Mesendoderm (in vitro differentiated cells): ENCODE measurements around the gene USP47.
A peak's percentile ranks its signal among the peaks of the same experiment; 100 is the strongest.

Source experiments
- DNase-seq: peaks from one replicate; pipeline ENCODE4 v3.0.0; 2013
- H2AK5ac ChIP-seq: 2 replicates; pipeline ENCODE4 v1.6.1; 2013; ENCODE audit warnings: low read length, inconsistent platforms
- H2BK120ac ChIP-seq: 2 replicates; pipeline ENCODE4 v1.6.1; 2013; ENCODE audit warnings: low read depth, mild to moderate bottlenecking, low read length, moderate library complexity, mixed read lengths
- H2BK15ac ChIP-seq: replicated peaks from 2 replicates; pipeline ENCODE4 v1.6.1; 2013; ENCODE audit warnings: low read depth, mild to moderate bottlenecking, moderate library complexity
- H2BK5ac ChIP-seq: 2 replicates; pipeline ENCODE4 v1.6.1; 2013; ENCODE audit warnings: low read length, inconsistent platforms
- H3K18ac ChIP-seq: 2 replicates; pipeline ENCODE4 v1.6.1; 2013; ENCODE audit warnings: mild to moderate bottlenecking, low read length, mixed read lengths
- H3K23ac ChIP-seq: one replicate; pipeline ENCODE4 v1.6.1; 2013; ENCODE audit warnings: low read length
- H3K27ac ChIP-seq: 2 replicates; pipeline ENCODE4 v1.5.1; 2013; ENCODE audit warnings: low read depth, mild to moderate bottlenecking, inconsistent platforms, low read length, moderate library complexity
- H3K27me3 ChIP-seq: 2 replicates; pipeline ENCODE4 v1.6.1; 2013; ENCODE audit warnings: low read length, control low read depth, mild to moderate bottlenecking, inconsistent platforms; ENCODE audit not compliant: insufficient read depth, poor library complexity
- H3K36me3 ChIP-seq: 2 replicates; pipeline ENCODE4 v1.6.1; 2013; ENCODE audit warnings: low read length, inconsistent platforms; ENCODE audit not compliant: control insufficient read depth, insufficient read depth
- H3K4ac ChIP-seq: one replicate; pipeline ENCODE4 v1.6.1; 2013; ENCODE audit warnings: low read depth, mild to moderate bottlenecking, low read length, moderate library complexity
- H3K4me1 ChIP-seq: 2 replicates; pipeline ENCODE4 v1.6.1; 2013; ENCODE audit warnings: low read depth, low read length, inconsistent platforms; ENCODE audit not compliant: control insufficient read depth
- H3K4me2 ChIP-seq: 2 replicates; pipeline ENCODE4 v1.6.1; 2013; ENCODE audit warnings: low read length
- H3K4me3 ChIP-seq: 2 replicates; pipeline ENCODE4 v1.5.1; 2013; ENCODE audit warnings: mild to moderate bottlenecking, low read length
- H3K56ac ChIP-seq: one replicate; pipeline ENCODE4 v1.6.1; 2013; ENCODE audit warnings: low read length
- H3K79me1 ChIP-seq: 2 replicates; pipeline ENCODE4 v1.6.1; 2013; ENCODE audit warnings: low read length, inconsistent platforms
- H3K79me2 ChIP-seq: 2 replicates; pipeline ENCODE4 v1.6.1; 2013; ENCODE audit warnings: mild to moderate bottlenecking, low read length; ENCODE audit not compliant: control insufficient read depth, insufficient read depth
- H3K9ac ChIP-seq: 2 replicates; pipeline ENCODE4 v1.6.1; 2013; ENCODE audit warnings: low read length, inconsistent platforms
- H4K5ac ChIP-seq: one replicate; pipeline ENCODE4 v1.6.1; 2013; ENCODE audit warnings: low read length
- H4K8ac ChIP-seq: one replicate; pipeline ENCODE4 v1.6.1; 2013; ENCODE audit warnings: low read depth, mild to moderate bottlenecking, control low read depth, low read length, moderate library complexity
- WGBS: extraction: QIAGEN DNeasy Blood & Tissue Kit; methylation state at CpG from one replicate; pipeline ENCODE4 v1.1.7; 2013; ENCODE audit warnings: low lambda C conversion rate, missing lambda C conversion rate; ENCODE audit not compliant: insufficient coverage; ENCODE audit errors: extremely low coverage; 5-methylcytosine and 5-hydroxymethylcytosine counted together

The USP47 gene

DNA sequence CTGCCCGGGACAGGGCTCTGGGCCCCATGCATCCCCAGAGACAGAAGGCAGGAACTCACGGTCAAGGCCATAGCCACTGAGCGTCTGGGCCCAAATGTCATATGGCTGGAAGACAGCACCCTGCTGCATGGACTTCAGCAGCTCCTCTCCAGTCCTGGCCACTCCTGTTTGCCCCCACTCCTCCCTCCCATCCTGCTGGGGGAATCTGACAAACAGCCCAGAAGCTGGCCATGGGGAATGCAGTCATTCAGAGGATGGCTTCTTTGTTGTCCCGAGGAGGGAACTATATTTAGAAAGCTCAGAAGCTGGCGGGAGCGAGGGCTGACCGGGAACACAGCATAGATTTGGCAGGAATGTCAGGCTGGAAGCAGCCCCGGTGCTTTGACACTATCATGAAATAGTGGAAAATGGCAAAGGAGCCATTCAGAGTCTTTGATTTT, 131.6 kb downstream of the USP47 start:
- H2BK15ac ChIP-seq, result no peak overlapping the region
- no peak overlapping the region for H3K18ac ChIP-seq
- DNase-seq, result no peak

DNA sequence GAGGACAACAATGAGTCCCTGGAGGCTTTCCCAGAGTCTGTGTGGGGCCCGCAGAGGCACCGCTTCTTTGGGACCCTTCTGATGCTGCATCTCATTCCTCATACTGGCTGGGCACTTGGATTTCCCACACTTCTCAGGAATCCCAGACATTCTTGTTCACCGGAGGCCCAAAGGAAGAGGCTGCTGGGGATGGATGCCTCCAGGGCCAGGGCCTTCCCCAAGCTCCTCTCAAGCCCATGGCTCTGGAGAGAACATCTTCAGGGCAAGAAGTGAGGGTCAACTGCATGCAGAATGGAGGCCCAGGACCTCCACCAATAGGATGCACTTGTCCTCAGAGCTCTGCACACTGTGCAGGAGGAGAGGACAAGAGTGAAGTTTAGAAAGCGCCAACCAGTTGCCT, 132.1 kb downstream of the USP47 start:
- Histone ChIP-seq H3K4me2 (no peak overlapping the region), H3K9ac (no peak overlapping the region), H4K5ac (no peak overlapping the region), H3K4me3 (no peak overlapping the region), H4K8ac (no peak overlapping the region), H3K27ac (peak overlapping the region; percentile 4), H3K79me1 (no peaks in the 10 kb centered on the region), H2BK15ac (no peak overlapping the region), H3K4ac (no peak overlapping the region), H2AK5ac (no peak overlapping the region), H3K79me2 (no peaks in the 10 kb centered on the region), H3K56ac (no peak overlapping the region), H3K36me3 (no peaks in the 10 kb centered on the region), H3K18ac (no peak overlapping the region), H2BK5ac (no peak overlapping the region), H3K27me3 (no peaks in the 10 kb centered on the region), H3K23ac (no peak overlapping the region), H2BK120ac (no peak overlapping the region), H3K4me1 (peaks cover 13% of the 10 kb centered on the region)
- no peak for DNase-seq
- no CpG with 5 or more reads among the region's 4 CpGs for WGBS

More for the DNA sequence above, 131.6 kb downstream of the USP47 start:
- Histone ChIP-seq H3K4ac (no peak overlapping the region), H3K27ac (peak overlapping the region; percentile 4), H4K8ac (no peak overlapping the region), H3K4me2 (no peak overlapping the region), H3K56ac (no peak overlapping the region), H3K27me3 (no peaks in the 10 kb centered on the region), H2AK5ac (no peak overlapping the region), H3K79me2 (no peaks in the 10 kb centered on the region), H3K79me1 (no peaks in the 10 kb centered on the region), H2BK120ac (no peak overlapping the region), H2BK5ac (no peak overlapping the region), H3K36me3 (no peaks in the 10 kb centered on the region), H3K4me3 (no peak overlapping the region), H3K23ac (no peak overlapping the region), H4K5ac (no peak overlapping the region), H3K9ac (no peak overlapping the region), H3K4me1 (peaks cover 13% of the 10 kb centered on the region)
- no CpG with 5 or more reads among the region's 8 CpGs for WGBS

DNA sequence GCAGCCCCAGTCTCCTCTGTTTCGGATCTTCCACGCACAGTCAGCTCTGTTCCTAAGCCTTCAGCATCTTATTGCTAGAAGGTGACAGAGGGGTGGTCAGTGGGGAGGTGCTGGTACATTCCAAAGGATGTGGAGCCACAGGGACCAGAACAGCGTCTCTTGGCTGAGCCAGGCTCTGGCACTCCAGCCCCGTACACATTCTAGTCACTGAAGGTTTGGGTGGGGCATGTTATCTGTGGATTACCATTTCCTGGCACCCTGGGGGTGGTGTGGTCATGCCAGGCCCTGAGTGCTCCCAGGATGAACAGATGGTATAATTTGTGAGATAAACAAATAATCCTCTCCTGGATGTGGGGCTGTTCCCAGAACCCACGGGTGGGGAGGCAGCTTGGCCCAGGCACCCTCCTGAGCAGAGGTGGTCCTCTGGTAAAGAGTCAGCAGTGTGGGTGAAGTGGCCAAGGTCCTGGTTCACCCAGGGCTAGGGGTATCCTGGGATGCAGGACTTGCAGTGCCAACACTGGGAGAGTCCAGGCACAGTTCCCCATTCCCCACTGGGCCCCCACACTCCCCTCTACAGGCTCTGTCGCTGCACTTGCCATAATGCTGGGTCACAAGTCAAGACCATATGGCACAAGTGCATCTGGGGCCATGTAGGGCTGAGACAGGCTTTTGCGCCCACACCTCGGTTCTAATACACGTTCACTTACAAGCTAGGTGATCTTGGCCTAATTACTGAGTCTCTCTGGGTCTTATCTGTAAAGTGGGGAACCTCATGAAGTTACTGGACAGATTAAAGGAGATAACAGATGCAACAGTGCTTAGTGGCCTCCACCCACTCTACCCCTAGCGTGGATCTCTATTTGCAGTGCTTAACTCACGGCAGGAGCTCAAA, 133.7 kb downstream of the USP47 start:
- Histone ChIP-seq H3K56ac (no peak overlapping the region), H3K4me2 (no peak overlapping the region), H3K23ac (no peak overlapping the region), H3K4ac (no peak overlapping the region), H2AK5ac (no peak overlapping the region), H2BK120ac (no peak overlapping the region), H4K5ac (no peak overlapping the region), H3K27ac (no peak overlapping the region), H3K27me3 (no peaks in the 10 kb centered on the region), H3K18ac (no peak overlapping the region), H2BK5ac (no peak overlapping the region), H3K36me3 (no peaks in the 10 kb centered on the region), H3K4me3 (no peak overlapping the region), H2BK15ac (no peak overlapping the region), H3K79me1 (no peaks in the 10 kb centered on the region), H3K79me2 (no peaks in the 10 kb centered on the region), H4K8ac (no peak overlapping the region), H3K4me1 (peaks cover 23% of the 10 kb centered on the region), H3K9ac (no peak overlapping the region)
- WGBS, result no CpG with 5 or more reads among the region's 11 CpGs
- peak; percentile 64 for DNase-seq

DNA sequence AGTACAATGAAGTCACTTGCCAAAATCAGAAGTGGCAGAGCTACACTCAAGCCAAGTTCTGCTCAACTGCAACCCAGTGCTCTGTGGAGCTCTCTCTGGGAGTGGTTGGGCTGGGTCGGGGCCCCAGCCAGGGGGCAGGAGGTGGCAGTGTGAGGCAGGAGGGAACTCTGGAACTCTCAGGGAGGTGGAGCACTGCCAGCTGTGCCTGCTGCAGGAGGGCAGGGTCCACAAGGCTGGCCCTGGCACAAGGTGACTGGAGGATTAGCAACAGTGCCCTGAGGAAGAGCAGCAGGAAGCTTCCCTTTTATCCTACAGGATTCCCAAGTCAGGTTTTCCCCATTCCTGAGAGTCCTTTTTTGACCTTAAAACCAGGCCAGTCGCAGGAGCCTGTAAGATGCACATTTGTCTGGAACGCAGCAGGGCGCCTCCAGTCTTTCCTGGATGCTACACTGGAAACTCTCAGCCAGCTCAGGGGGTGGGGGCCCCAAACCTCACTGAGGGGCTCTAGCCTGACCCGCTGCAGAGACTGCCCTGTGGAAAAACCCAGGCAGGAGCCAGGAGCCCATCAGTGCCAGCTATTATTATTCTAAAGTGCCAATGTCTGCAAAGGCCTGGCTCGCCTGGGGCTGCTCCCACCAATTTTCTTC, 134.8 kb downstream of the USP47 start:
- Histone ChIP-seq H3K23ac (no peak overlapping the region), H3K56ac (peak overlapping the region; percentile 30), H2BK15ac (no peak overlapping the region), H3K18ac (peak overlapping the region; percentile 13), H3K4me3 (no peak overlapping the region), H2AK5ac (no peak overlapping the region), H3K36me3 (no peaks in the 10 kb centered on the region), H2BK5ac (peak overlapping the region; percentile 37), H3K4ac (no peak overlapping the region), H3K4me1 (peaks cover 24% of the 10 kb centered on the region), H2BK120ac (peak overlapping the region; percentile 2), H3K79me1 (no peaks in the 10 kb centered on the region), H4K5ac (peak overlapping the region; percentile 40), H3K79me2 (no peaks in the 10 kb centered on the region), H3K27me3 (no peaks in the 10 kb centered on the region), H3K27ac (peak overlapping the region; percentile 84), H4K8ac (no peak overlapping the region), H3K4me2 (no peak overlapping the region), H3K9ac (peak overlapping the region; percentile 11)
- no peak for DNase-seq
- no CpG with 5 or more reads among the region's 6 CpGs for WGBS

DNA sequence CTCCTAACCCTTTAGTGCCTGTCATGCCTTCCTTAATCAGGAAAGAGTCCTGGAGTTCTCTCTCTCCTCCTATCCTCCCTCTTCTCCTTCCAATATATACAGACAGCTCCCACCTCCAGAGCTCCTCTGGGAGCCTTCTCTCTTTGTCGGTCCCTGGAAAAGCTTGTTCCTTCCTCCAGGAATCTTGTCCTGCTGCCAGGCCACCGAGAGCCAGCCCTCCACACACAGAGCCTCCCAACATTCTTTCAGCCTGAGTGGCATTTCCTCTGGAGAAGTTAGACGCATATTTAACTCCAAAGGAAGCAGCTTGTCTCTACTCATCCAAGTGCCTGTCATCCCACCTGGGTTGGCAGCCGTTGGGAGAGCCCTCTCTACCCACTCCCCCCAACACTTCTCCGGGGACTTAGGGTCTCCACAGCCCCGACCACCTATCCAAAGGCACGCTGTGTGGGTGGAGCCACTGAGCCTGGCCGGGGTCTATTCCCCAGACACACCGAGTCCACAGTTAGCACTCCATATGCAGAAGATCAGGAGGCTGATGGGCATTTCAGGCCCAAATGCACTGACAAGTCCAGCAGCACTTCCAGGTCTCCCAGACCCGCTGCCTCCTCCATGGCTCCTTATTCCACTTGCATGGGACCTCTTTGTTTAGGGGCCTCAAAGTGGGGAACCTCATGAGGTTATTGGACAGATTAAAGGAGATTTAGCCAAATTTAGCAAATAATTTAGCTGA, 135.6 kb downstream of the USP47 start:
- peak overlapping the region; percentile 39 for H4K8ac ChIP-seq
- WGBS, result no CpG with 5 or more reads among the region's 10 CpGs
- H3K9ac ChIP-seq, result peak overlapping the region; percentile 11
- peak overlapping the region; percentile 50 for H3K56ac ChIP-seq
- H3K4ac ChIP-seq, result no peak overlapping the region
- no peak overlapping the region for H3K4me2 ChIP-seq
- no peak overlapping the region for H2BK15ac ChIP-seq
- H2BK120ac ChIP-seq, result no peak overlapping the region
- peak overlapping the region; percentile 40 for H4K5ac ChIP-seq
- no peaks in the 10 kb centered on the region for H3K27me3 ChIP-seq
- H3K4me1 ChIP-seq, result peaks cover 24% of the 10 kb centered on the region
- H3K4me3 ChIP-seq, result no peak overlapping the region
- peak overlapping the region; percentile 84 for H3K27ac ChIP-seq
- peak overlapping the region; percentile 37 for H2BK5ac ChIP-seq
- H3K23ac ChIP-seq, result no peak overlapping the region
- H2AK5ac ChIP-seq, result no peak overlapping the region
- H3K79me1 ChIP-seq, result no peaks in the 10 kb centered on the region
- H3K79me2 ChIP-seq, result no peaks in the 10 kb centered on the region
- DNase-seq, result peak; percentile 91
- peak overlapping the region; percentile 13 for H3K18ac ChIP-seq
- H3K36me3 ChIP-seq, result no peaks in the 10 kb centered on the region
